Stimulated activated memory B cell treated with anti-CD40 and anti-IgM and Interleukin-4, amounts not matched to agents 10 μg/mL and 1 μg/mL and 100 μg/mL, for 72 hours (primary cell): Measurements from ENCODE around the gene FOXI1.
"Not testable (repeated sequence)": the region's sequence is repeated elsewhere in the genome, so short reads cannot be mapped to it uniquely, and the experiment has no call there.

Source experiments
- ATAC-seq: fragments of 150-1000 bp; cut with Tn5 transposase; 2 replicates; pipeline ENCODE4 v1.10.0; 2021
- H3K27ac Mint-ChIP-seq: one replicate; pipeline ENCODE4 v1.8.0; 2022; ENCODE audit warnings: mild to moderate bottlenecking, mixed read lengths
- H3K27me3 Mint-ChIP-seq: one replicate; pipeline ENCODE4 v1.8.0; 2022; ENCODE audit warnings: mixed read lengths
- H3K36me3 Mint-ChIP-seq: one replicate; pipeline ENCODE4 v1.8.0; 2022; ENCODE audit warnings: mixed read lengths
- H3K4me1 Mint-ChIP-seq: one replicate; pipeline ENCODE4 v1.8.0; 2022; ENCODE audit warnings: mixed read lengths
- H3K4me3 Mint-ChIP-seq: one replicate; pipeline ENCODE4 v1.8.0; 2022; ENCODE audit warnings: mild to moderate bottlenecking, moderate library complexity, mixed read lengths
- H3K9me3 Mint-ChIP-seq: one replicate; pipeline ENCODE4 v1.8.0; 2022; ENCODE audit warnings: mixed read lengths

Gene FOXI1

DNA sequence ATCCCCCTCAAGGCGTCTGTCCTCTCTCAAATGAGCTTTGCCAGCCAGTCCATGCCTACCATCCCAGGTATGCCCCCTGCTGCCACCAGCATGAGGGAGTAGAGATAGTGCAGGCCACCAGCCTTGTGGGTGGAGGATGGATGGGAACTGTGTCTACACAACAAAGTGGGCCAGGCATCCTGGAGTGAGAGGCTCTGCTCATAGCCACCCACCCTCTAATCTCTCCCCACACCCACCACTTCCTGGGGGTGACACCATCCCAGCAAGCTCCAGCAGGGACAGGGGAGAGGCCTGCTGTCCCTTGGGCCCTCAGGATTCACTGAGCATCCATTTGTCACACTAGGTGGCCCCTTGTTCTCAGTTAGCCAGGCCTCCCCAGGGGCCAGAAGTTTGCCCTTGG lies 25.5 kb upstream of the FOXI1 start:
- peaks cover 95% of the 10 kb centered on the region for H3K36me3 Mint-ChIP-seq
- ATAC-seq, result no peak
- no peak overlapping the region for H3K4me3 Mint-ChIP-seq
- H3K4me1 Mint-ChIP-seq, result no peaks in the 10 kb centered on the region
- no peaks in the 10 kb centered on the region for H3K9me3 Mint-ChIP-seq
- H3K27me3 Mint-ChIP-seq, result no peaks in the 10 kb centered on the region
- H3K27ac Mint-ChIP-seq, result no peak overlapping the region

DNA sequence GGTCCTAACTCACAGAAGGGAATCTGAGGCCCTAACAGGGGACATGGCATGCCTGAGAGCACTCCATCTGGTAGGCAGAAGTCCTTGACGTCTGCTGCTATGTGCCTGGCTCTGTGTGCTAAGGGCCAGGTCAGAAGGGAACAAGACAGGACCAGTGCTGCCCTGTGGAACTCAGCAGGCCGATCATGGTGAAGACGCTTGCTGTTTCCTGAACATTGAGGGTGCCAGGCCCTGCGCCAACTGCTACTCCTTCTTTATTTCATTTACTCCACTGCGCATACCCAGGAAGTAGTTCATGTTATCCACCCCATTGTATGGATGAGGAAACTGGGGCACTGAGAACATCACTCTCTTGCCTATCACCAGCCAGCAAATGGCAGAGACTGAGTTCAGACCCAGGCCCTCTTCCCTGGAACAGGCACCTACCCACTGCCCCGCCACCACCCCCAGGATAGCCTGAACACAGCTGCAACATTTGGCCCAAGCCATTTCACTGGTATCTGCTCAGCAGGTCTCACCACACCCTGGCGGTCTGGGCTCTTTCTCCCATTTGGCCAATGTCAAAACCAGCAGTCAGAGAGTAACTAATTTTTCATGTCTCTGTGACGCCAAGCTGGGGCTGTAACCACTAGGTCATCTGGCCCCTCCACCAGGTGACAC lies 24.8 kb upstream of the FOXI1 start:
- H3K4me3 Mint-ChIP-seq, result no peak overlapping the region
- no peaks in the 10 kb centered on the region for H3K4me1 Mint-ChIP-seq
- ATAC-seq, result no peak
- H3K27ac Mint-ChIP-seq, result no peak overlapping the region
- H3K27me3 Mint-ChIP-seq, result no peaks in the 10 kb centered on the region
- H3K36me3 Mint-ChIP-seq, result peaks cover 95% of the 10 kb centered on the region
- H3K9me3 Mint-ChIP-seq, result no peaks in the 10 kb centered on the region

DNA sequence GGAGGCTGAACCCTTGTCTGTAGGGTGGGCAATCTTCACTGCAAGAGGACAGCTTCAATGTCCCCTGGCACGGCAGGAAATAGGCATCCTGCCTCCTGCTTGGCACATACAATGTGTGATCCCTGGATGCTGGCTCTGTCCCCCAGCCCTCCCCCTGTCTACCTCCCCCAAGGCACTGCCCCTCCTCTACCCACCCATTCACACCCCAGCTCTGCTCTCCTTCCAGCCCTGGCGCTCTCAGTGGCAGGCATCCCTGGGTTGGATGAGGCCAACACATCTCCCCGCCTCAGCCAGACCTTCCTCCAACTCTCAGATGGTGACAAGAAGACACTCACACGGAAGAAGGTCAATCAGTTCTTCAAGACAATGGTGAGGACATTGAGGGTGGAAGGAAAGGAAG lies 24.1 kb upstream of the FOXI1 start:
- no peaks in the 10 kb centered on the region for H3K4me1 Mint-ChIP-seq
- H3K9me3 Mint-ChIP-seq, result no peaks in the 10 kb centered on the region

DNA sequence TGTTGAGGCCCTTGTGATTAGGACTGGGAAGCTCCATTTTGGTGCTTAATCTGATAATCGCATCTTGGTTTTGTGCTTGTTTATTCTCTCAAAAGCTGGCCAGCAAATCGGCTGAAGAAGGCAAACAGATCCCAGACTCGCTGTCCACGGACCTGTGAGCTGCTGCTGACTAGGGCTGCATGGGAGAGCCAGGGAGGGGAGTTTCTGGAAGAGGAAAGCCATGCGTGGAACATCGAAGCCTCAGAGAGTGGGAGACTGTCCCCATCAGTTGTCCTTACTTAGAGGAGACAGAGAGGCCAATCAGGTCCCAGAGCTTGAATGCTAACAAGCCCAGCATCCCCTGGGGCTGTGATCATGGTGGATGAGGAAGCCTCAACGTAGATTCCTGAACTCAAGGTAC lies 23.0 kb upstream of the FOXI1 start:
- Mint-ChIP-seq H3K27me3 (no peaks in the 10 kb centered on the region), H3K4me3 (no peak overlapping the region), H3K27ac (no peak overlapping the region), H3K9me3 (no peaks in the 10 kb centered on the region), H3K4me1 (no peaks in the 10 kb centered on the region), H3K36me3 (peaks cover 93% of the 10 kb centered on the region)
- no peak for ATAC-seq

More for the DNA sequence above, 24.1 kb upstream of the FOXI1 start:
- no peak overlapping the region for H3K4me3 Mint-ChIP-seq
- H3K27me3 Mint-ChIP-seq, result no peaks in the 10 kb centered on the region
- peaks cover 96% of the 10 kb centered on the region for H3K36me3 Mint-ChIP-seq
- no peak for ATAC-seq
- no peak overlapping the region for H3K27ac Mint-ChIP-seq

DNA sequence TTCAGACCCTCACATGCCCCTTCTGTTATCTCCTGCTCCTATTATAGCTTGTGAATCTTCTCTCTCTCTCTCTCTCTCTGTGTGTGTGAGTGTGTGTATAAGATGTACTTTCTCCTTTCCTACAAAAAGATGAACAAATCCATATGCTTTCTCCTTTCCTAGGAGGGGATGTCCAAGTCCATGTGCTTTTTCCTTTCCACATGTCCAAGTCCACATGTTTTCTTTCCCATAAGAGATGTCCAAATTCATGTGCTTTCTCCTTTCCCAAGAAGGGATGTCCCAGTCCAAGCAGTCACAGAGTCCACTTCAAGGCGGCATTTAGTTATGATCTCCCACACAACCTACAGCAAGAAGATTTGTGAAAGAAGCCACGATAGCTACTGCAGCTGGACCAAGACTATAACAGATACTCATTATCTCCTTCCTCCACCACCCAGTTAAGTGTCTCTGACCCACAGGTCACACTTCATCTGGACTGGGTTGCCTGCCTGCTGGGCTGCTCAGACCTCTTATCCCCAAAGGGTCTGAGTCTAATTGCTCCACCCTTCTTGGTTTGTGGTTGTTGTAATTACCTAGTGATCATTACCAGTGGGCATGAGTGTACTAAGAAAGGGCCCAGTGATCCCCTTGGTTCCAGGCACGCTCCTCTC lies 18.4 kb upstream of the FOXI1 start:
- H3K9me3 Mint-ChIP-seq, result no peaks in the 10 kb centered on the region

DNA sequence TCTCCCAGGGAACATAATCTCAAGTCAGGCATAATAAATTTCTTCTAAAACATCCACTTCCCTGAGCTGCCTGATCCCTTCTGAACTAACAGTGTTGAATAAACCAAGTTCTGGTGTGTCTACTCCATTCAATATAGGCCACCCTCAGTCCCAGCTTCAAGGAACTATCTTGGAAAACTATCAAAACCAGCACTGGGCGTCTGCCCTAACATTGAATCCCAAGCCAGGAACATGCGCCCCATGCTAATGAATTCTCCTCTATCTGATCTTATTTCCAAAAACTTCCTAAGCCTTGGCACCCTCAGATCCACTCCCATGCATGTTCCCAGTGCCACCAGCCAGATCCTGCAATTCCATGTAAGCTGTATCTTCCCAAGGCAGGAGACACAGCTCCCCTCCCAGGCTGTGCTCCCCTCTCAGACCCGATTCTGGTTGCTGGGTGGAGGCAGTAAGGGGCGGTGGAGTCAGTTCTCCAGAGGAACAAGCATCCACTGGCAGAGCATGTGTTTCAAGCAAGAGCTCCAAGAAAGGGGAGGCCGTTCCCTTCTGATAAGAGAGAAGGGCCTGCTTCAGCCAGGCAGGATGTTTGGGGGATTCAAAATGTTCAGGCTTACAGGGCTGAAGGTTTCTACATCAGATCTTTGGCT lies 13.1 kb upstream of the FOXI1 start:
- no peaks in the 10 kb centered on the region for H3K27me3 Mint-ChIP-seq
- H3K4me1 Mint-ChIP-seq, result no peaks in the 10 kb centered on the region
- H3K27ac Mint-ChIP-seq, result no peak overlapping the region
- no peaks in the 10 kb centered on the region for H3K9me3 Mint-ChIP-seq
- no peak overlapping the region for H3K4me3 Mint-ChIP-seq
- no peak for ATAC-seq
- peaks cover 4% of the 10 kb centered on the region for H3K36me3 Mint-ChIP-seq

More for the DNA sequence above, 18.4 kb upstream of the FOXI1 start:
- ATAC-seq, result no peak
- no peak overlapping the region for H3K27ac Mint-ChIP-seq
- H3K36me3 Mint-ChIP-seq, result peaks cover 50% of the 10 kb centered on the region
- no peaks in the 10 kb centered on the region for H3K4me1 Mint-ChIP-seq
- no peaks in the 10 kb centered on the region for H3K27me3 Mint-ChIP-seq
- H3K4me3 Mint-ChIP-seq, result no peak overlapping the region

DNA sequence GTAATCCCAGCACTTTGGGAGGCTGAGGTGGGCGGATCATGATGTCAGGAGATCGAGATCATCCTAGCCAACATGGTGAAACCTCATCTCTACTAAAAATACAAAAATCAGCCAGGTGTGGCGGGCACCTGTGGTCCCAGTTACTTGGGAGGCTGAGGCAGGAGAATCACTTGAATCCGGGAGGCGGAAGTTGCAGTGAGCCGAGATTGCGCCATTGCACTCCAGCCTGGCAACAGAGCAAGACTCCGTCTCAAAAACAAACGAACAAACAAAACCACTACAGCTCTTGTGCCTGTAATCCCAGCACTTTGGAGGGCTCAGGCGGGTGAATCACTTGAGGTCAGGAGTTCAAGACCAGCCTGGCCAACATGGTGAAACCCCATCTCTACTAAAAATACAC lies 11.4 kb upstream of the FOXI1 start:
- H3K27ac Mint-ChIP-seq, ATAC-seq, H3K4me1 Mint-ChIP-seq, H3K27me3 Mint-ChIP-seq, H3K36me3 Mint-ChIP-seq, H3K9me3 Mint-ChIP-seq, H3K4me3 Mint-ChIP-seq: not testable (repeated sequence)

DNA sequence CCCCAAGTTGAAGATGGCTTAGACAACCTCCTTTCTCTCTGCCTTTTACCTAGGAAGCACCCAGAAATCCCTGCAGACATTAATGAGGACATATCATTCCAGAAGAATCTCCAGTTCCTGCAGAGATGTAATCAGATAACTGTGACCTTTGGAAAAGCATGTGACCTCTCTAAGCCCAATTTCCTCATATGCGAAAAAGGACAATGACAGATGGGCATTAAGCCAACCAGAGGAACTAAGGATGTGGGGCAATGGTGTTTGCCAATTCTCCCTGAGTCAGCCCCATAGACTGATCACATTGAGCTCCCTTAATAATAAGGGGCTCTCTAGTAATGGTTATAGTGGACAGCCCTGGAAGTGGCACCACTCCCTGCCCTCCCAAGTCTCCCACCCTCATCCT lies 10.1 kb upstream of the FOXI1 start:
- Mint-ChIP-seq H3K4me1 (peaks cover 7% of the 10 kb centered on the region), H3K9me3 (no peaks in the 10 kb centered on the region), H3K27me3 (no peaks in the 10 kb centered on the region), H3K4me3 (no peak overlapping the region), H3K27ac (no peak overlapping the region), H3K36me3 (no peaks in the 10 kb centered on the region)
- ATAC-seq, result no peak

DNA sequence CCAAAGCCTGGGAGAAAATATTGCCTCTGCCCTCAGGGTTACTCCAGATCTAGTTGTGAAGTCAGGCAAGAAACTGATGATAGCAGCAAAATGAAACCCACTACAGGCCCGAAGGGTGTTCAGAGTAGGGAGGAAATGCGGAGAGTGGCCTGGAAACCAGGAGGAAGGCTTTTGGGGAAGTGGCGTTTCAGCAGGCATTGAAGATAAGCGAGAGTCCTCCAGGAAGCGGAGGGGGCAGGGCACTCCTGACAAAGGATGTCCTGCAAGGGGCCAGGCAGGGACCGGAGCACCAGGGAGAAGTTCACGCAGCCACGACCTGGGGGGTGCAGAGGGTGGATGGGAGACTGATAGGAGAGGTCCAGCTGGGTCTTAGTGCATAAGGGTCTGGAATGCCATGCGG lies 7.8 kb upstream of the FOXI1 start:
- Mint-ChIP-seq H3K4me1 (peaks cover 7% of the 10 kb centered on the region), H3K27ac (no peak overlapping the region)
- ATAC-seq, result no peak

DNA sequence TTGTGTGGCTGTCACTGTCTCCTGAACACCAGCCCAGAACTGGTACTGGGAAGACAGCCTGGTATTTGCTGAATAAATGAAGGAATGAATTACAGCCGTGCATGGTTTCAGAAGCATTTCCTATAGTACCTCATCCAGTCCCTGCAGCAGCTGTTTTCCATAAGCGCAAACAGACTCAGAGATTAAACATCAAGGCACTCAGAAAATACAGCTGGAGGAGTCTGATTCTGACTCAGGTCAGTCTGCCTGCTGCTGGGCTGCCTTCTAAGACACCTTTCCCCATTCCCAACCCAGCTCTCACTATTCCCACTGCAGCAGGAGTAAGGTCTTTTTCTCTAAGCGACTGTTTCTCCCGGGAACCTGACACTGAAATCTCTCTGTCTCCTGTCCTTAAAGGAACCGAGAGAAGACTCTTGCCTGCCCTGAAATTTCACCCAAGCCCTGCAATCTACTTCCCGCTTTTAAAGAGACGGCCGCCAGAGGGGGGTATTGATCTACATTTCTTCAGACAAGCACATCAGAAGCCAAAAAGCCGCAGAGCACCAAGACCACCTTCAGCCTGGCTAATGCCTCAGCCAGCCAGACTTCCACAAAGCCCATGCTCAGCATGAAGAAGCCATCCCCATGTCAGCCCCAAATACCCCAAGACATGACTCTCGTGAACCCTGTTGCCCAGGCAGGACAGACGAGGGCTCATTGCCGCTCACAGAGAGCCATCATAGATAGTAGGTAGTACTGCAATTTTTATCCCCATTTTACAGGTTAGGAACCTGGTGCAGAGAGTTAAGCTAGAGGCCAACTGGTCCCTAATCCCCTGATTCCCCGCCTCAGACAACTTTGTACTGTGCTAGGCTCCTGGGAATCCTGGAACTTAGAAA lies 5.4 kb upstream of the FOXI1 start:
- no peak overlapping the region for H3K27ac Mint-ChIP-seq
- H3K4me3 Mint-ChIP-seq, result no peak overlapping the region
- H3K9me3 Mint-ChIP-seq, result no peaks in the 10 kb centered on the region
- H3K4me1 Mint-ChIP-seq, result peaks cover 7% of the 10 kb centered on the region
- no peak for ATAC-seq
- H3K27me3 Mint-ChIP-seq, result peaks cover 17% of the 10 kb centered on the region
- no peaks in the 10 kb centered on the region for H3K36me3 Mint-ChIP-seq

More for the DNA sequence above, 7.8 kb upstream of the FOXI1 start:
- Mint-ChIP-seq H3K36me3 (no peaks in the 10 kb centered on the region), H3K27me3 (no peaks in the 10 kb centered on the region), H3K9me3 (no peaks in the 10 kb centered on the region), H3K4me3 (no peak overlapping the region)

DNA sequence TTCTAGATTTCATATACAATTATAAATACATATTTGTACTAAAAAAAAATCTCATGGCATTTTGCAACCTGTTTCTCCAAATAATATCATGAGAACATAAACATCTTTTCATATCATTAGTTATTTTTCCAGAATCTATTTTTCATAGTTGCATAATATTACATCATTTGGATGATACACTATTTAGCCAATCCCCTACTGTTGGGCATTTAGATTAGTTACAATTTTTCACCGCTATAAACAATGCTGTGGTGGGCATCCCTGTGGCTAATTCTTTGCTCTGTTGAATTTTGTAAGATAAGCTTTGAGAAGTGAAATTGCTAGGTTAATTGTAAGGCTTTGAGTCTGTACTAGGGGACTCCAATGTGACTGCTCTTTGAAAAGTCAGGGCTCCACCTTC lies 2.2 kb upstream of the FOXI1 start:
- H3K4me1 Mint-ChIP-seq, result peaks cover 7% of the 10 kb centered on the region
- no peaks in the 10 kb centered on the region for H3K9me3 Mint-ChIP-seq
- H3K27ac Mint-ChIP-seq, result no peak overlapping the region
- no peaks in the 10 kb centered on the region for H3K36me3 Mint-ChIP-seq
- ATAC-seq, result no peak
- peaks cover 28% of the 10 kb centered on the region for H3K27me3 Mint-ChIP-seq
- H3K4me3 Mint-ChIP-seq, result no peak overlapping the region

DNA sequence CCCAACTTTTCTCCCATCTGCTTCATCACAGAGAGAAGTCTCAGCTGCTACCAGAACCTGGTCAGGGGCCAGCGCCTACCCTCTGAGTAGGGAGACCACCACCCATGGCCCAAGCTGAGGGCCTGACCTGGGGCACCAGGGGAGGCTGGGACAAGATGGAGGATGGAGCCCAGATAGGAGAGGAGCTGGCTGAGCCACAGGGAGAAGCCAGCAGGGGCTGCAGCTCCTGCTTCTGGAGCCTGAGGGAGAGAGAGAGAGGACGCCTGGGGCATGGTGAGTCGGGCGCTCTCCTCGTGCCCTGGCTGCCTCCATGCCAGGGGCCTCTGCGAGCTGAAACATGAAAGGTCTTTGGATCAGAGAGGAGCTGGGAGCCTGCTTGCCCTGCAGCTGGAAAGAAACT lies 1.4 kb upstream of the FOXI1 start:
- Mint-ChIP-seq H3K36me3 (no peaks in the 10 kb centered on the region), H3K9me3 (no peaks in the 10 kb centered on the region), H3K4me3 (no peak overlapping the region), H3K27me3 (peaks cover 31% of the 10 kb centered on the region), H3K27ac (no peak overlapping the region), H3K4me1 (peaks cover 7% of the 10 kb centered on the region)
- no peak for ATAC-seq

DNA sequence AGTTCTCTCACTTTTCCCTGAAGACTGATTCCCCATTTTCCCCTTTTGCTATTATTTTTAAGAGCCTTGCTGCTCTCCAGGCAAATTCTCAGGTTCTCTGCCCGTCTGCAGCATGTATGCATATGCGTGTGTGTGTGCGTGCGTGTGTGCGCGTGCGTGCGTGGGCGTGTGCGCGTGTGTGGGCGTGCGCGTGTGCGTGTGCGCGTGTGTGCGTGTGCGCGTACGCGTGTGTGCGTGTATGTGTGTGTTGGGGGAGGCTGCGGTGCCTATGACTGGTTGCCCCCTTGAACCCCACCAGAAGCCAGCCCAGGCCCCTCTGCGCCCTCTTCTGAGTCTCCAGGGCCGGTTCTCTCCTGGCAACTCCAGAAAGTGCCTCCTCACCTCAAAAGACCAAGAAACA lies 987 bp upstream of the FOXI1 start:
- H3K27me3 Mint-ChIP-seq, result peaks cover 31% of the 10 kb centered on the region
- peaks cover 7% of the 10 kb centered on the region for H3K4me1 Mint-ChIP-seq
- no peaks in the 10 kb centered on the region for H3K36me3 Mint-ChIP-seq
- H3K27ac Mint-ChIP-seq, result no peak overlapping the region
- no peak overlapping the region for H3K4me3 Mint-ChIP-seq
- H3K9me3 Mint-ChIP-seq, result no peaks in the 10 kb centered on the region
- no peak for ATAC-seq

DNA sequence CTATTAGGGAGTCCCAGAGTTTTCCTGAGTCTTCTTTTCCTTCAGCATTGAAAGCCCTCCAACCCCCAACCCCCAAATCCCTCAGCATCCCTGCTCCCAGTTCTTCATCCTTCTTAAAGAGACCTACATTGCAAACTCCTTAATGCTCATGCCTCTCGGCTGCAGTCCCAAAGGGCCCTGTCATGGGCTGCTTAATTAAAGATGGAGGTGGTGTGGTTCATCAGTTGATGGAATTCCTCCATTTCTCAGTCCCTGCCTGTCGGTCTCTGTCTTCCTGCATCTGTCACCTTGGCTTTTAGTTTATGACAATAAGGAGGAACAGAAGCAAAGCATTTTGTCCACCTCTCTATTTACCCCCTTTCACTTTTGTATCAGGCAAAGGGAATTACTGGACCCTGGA lies 2.0 kb downstream of the FOXI1 start:
- H3K27ac Mint-ChIP-seq, result no peak overlapping the region
- no peak for ATAC-seq
- H3K36me3 Mint-ChIP-seq, result no peaks in the 10 kb centered on the region
- no peaks in the 10 kb centered on the region for H3K9me3 Mint-ChIP-seq
- H3K4me1 Mint-ChIP-seq, result no peaks in the 10 kb centered on the region
- peaks cover 31% of the 10 kb centered on the region for H3K27me3 Mint-ChIP-seq
- H3K4me3 Mint-ChIP-seq, result no peak overlapping the region

DNA sequence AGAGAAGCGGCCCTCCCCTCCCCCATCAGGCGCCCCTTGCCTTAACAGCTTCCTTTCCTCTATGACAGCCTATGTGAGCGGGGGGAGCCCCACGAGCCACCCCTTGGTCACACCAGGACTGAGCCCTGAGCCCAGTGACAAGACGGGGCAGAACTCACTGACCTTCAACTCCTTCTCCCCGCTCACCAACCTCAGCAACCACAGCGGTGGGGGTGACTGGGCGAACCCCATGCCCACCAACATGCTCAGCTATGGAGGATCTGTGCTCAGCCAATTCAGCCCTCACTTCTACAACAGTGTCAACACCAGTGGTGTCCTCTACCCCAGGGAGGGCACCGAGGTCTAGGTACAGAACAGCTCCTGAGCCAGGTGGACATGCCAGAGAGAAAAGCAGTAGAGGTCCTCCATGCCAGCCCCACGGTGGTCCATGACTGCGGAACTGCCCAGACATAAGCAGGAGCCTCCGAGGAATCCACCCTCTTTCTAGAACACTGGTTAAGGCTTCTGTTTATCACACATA lies 2.6 kb downstream of the FOXI1 start:
- no peak overlapping the region for H3K4me3 Mint-ChIP-seq
- H3K36me3 Mint-ChIP-seq, result no peaks in the 10 kb centered on the region
- H3K4me1 Mint-ChIP-seq, result no peaks in the 10 kb centered on the region
- peaks cover 31% of the 10 kb centered on the region for H3K27me3 Mint-ChIP-seq
- ATAC-seq, result no peak
- no peak overlapping the region for H3K27ac Mint-ChIP-seq
- no peaks in the 10 kb centered on the region for H3K9me3 Mint-ChIP-seq
